GM23248 (cell line): Measurements from ENCODE around the gene SLC25A11. TPM values are rescaled to one million over a fixed set of nuclear protein-coding genes. Genes with fewer than 3 reads are reported as not detected.

Experiments
- DNase-seq: peaks from one replicate; pipeline ENCODE4 v3.0.0-alpha.2; 2015
- H2AFZ ChIP-seq: fragments of 200-600 bp; sonication (generic); 2 replicates; pipeline ENCODE4 v1.6.1; 2016; ENCODE audit warnings: antibody characterized with exemption
- H3F3A ChIP-seq: fragments of 200-600 bp; sonication (generic); 2 replicates; pipeline ENCODE4 v1.6.1; 2016; ENCODE audit warnings: mild to moderate bottlenecking, antibody characterized with exemption, mixed run types; ENCODE audit not compliant: insufficient read depth
- H3K27ac ChIP-seq: fragments of 200-600 bp; sonication (generic); 2 replicates; pipeline ENCODE4 v1.5.1; 2016; ENCODE audit warnings: mild to moderate bottlenecking
- H3K27me3 ChIP-seq: fragments of 200-600 bp; sonication (generic); replicated peaks from 2 replicates; pipeline ENCODE4 v1.6.1; 2016; ENCODE audit warnings: mild to moderate bottlenecking; ENCODE audit not compliant: insufficient read depth
- H3K36me3 ChIP-seq: fragments of 200-600 bp; sonication (generic); 2 replicates; pipeline ENCODE4 v1.6.1; 2016; ENCODE audit warnings: low read depth, mild to moderate bottlenecking
- H3K4me1 ChIP-seq: fragments of 200-600 bp; sonication (generic); 2 replicates; pipeline ENCODE4 v1.6.1; 2016; ENCODE audit warnings: mild to moderate bottlenecking; ENCODE audit not compliant: insufficient read depth
- H3K4me2 ChIP-seq: fragments of 200-600 bp; sonication (generic); one replicate; pipeline ENCODE4 v1.6.1; 2016; ENCODE audit warnings: mild to moderate bottlenecking; ENCODE audit not compliant: unreplicated experiment
- H3K4me3 ChIP-seq: fragments of 200-600 bp; sonication (generic); 2 replicates; pipeline ENCODE4 v1.5.1; 2016; ENCODE audit warnings: mild to moderate bottlenecking
- H3K79me2 ChIP-seq: fragments of 200-600 bp; sonication (generic); 2 replicates; pipeline ENCODE4 v1.6.1; 2016; ENCODE audit warnings: mild to moderate bottlenecking; ENCODE audit not compliant: insufficient read depth
- H3K9ac ChIP-seq: fragments of 200-600 bp; sonication (generic); 2 replicates; pipeline ENCODE4 v1.6.1; 2016; ENCODE audit warnings: mild to moderate bottlenecking
- H3K9me2 ChIP-seq: fragments of 200-600 bp; sonication (generic); 2 replicates; pipeline ENCODE4 v1.6.1; 2016; ENCODE audit warnings: mixed run types, mild to moderate bottlenecking, moderate library complexity; ENCODE audit not compliant: insufficient read depth
- H3K9me3 ChIP-seq: fragments of 200-600 bp; sonication (generic); one replicate; pipeline ENCODE4 v1.6.1; 2017; ENCODE audit warnings: low read depth
- H4K20me1 ChIP-seq: fragments of 200-600 bp; sonication (generic); 2 replicates; pipeline ENCODE4 v1.6.0; 2016; ENCODE audit not compliant: insufficient read depth
- EZH2 ChIP-seq: fragments of 200-600 bp; sonication (generic); IDR thresholded peaks from 2 replicates; pipeline ENCODE4 v1.6.1; 2018; ENCODE audit warnings: antibody characterized with exemption, mild to moderate bottlenecking; ENCODE audit not compliant: insufficient read depth, poor library complexity, severe bottlenecking
- EZH2phosphoT487 ChIP-seq: fragments of 200-600 bp; sonication (generic); IDR thresholded peaks from 2 replicates; pipeline ENCODE4 v1.6.1; 2018; ENCODE audit warnings: antibody characterized with exemption, moderate library complexity, mild to moderate bottlenecking, low read depth; ENCODE audit not compliant: insufficient read depth
- WGBS, 2 experiments: methylation state at CpG; one replicate each; pipeline ENCODE4 v1.1.6; 2015 to 2017; ENCODE audit warnings: low lambda C conversion rate in 2 of 2, low coverage in 1 of 2; ENCODE audit errors: missing lambda C conversion rate in 2 of 2; 5-methylcytosine and 5-hydroxymethylcytosine counted together
- in situ Hi-C: fragments of 300-500 bp; cut with MboI; formaldehyde crosslinking; loops from 2 replicates; pipeline ENCODE4 v1.15.0; 2020
- polyA plus RNA-seq: library from polyadenylated mRNA; unstranded; fragments of >200 nt; fragmentation: Nextera tagmentation; extraction: Ambion mirVana; gene quantifications from 2 replicates; pipeline ENCODE4 v1.2.1, GENCODE V29; 2016
- total RNA-seq: library from RNA; depleted of rRNA; stranded (reverse); fragments of >200 nt; shearing (Covaris generic); gene quantifications from 2 replicates; pipeline ENCODE4 v1.2.3, GENCODE V29; 2014

Gene SLC25A11
- total and polyA plus RNA-seq, 2 experiments from 2014 or later = 68.5 to 71.4 TPM

GRCh38 chr17:4947411-4948165, 7.7 kb upstream of the SLC25A11 start:
- H3K4me1 ChIP-seq = peaks cover 15% of the 10 kb centered on the region
- H3K9me2 ChIP-seq = no peaks in the 10 kb centered on the region
- no peak overlapping the region for H2AFZ ChIP-seq
- in situ Hi-C loops = no loop called here
- peaks cover 44% of the 10 kb centered on the region for H3F3A ChIP-seq
- H3K9ac ChIP-seq = peak overlapping the region; percentile 83
- peaks cover 6% of the 10 kb centered on the region; the same call in 1 of the 2 replicates for H4K20me1 ChIP-seq
- H3K9me3 ChIP-seq = no peaks in the 10 kb centered on the region
- peak overlapping the region; percentile 93 for H3K4me3 ChIP-seq
- H3K4me2 ChIP-seq = peak overlapping the region; percentile 95
- WGBS, 2 experiments = 1% methylated on average over 35 to 50 of the region's 56 CpGs
- H3K36me3 ChIP-seq = peaks cover 11% of the 10 kb centered on the region
- no peak for TF ChIP-seq EZH2
- no peak for TF ChIP-seq EZH2phosphoT487
- peaks cover 57% of the 10 kb centered on the region for H3K79me2 ChIP-seq
- no peaks in the 10 kb centered on the region for H3K27me3 ChIP-seq
- H3K27ac ChIP-seq = peak overlapping the region; percentile 91
- peak; percentile 68 for DNase-seq

GRCh38 chr17:4947010-4947410, 7.2 kb upstream of the SLC25A11 start:
- Histone ChIP-seq H4K20me1 (peaks cover 6% of the 10 kb centered on the region; the same call in 1 of the 2 replicates), H3F3A (peaks cover 47% of the 10 kb centered on the region), H3K36me3 (peaks cover 11% of the 10 kb centered on the region), H3K4me3 (peak overlapping the region; percentile 93), H3K9me3 (no peaks in the 10 kb centered on the region), H3K9ac (peak overlapping the region; percentile 83), H3K27me3 (no peaks in the 10 kb centered on the region), H3K27ac (peak overlapping the region; percentile 91), H3K4me2 (peak overlapping the region; percentile 95), H3K79me2 (peaks cover 63% of the 10 kb centered on the region), H3K9me2 (no peaks in the 10 kb centered on the region), H2AFZ (no peak overlapping the region), H3K4me1 (peaks cover 16% of the 10 kb centered on the region)
- WGBS, 2 experiments = 0% methylated on average over 2 to 7 of the region's 7 CpGs
- peak; percentile 47 for DNase-seq
- in situ Hi-C loops = no loop called here
- TF ChIP-seq EZH2phosphoT487 (no peak), EZH2 (no peak)

- Histone ChIP-seq H3K9me3 (no peaks in the 10 kb centered on the region), H3K4me3 (peak overlapping the region; percentile 93), H3K9ac (peak overlapping the region; percentile 83), H3K36me3 (peaks cover 11% of the 10 kb centered on the region), H3K4me1 (peaks cover 22% of the 10 kb centered on the region), H3K79me2 (peaks cover 69% of the 10 kb centered on the region), H3K9me2 (no peaks in the 10 kb centered on the region), H2AFZ (no peak overlapping the region), H4K20me1 (peaks cover 6% of the 10 kb centered on the region; the same call in 1 of the 2 replicates), H3K27me3 (no peaks in the 10 kb centered on the region), H3F3A (peaks cover 52% of the 10 kb centered on the region), H3K4me2 (peak overlapping the region; percentile 95), H3K27ac (peak overlapping the region; percentile 91)
- DNase-seq = peak; percentile 12
- TF ChIP-seq EZH2phosphoT487 (no peak), EZH2 (no peak)
- WGBS, 2 experiments = 16% methylated on average over 16 of the region's 16 CpGs
- in situ Hi-C loops = no loop called here
These were observed 6.6 kb upstream of the SLC25A11 start for GRCh38 chr17:4946312-4946976.

- in situ Hi-C loops = no loop called here
- H2AFZ ChIP-seq = no peak overlapping the region
- H3K4me2 ChIP-seq = peak overlapping the region; percentile 95
- no peaks in the 10 kb centered on the region for H3K9me2 ChIP-seq
- H3K4me1 ChIP-seq = peaks cover 23% of the 10 kb centered on the region
- H3K36me3 ChIP-seq = peaks cover 11% of the 10 kb centered on the region
- H3K4me3 ChIP-seq = peak overlapping the region; percentile 93
- H3K27ac ChIP-seq = peak overlapping the region; percentile 91
- H3F3A ChIP-seq = peaks cover 58% of the 10 kb centered on the region
- peaks cover 6% of the 10 kb centered on the region; the same call in 1 of the 2 replicates for H4K20me1 ChIP-seq
- peaks cover 74% of the 10 kb centered on the region for H3K79me2 ChIP-seq
- H3K9ac ChIP-seq = peak overlapping the region; percentile 83
- no peaks in the 10 kb centered on the region for H3K9me3 ChIP-seq
- 31 to 51% methylated on average over 3 to 4 of the region's 4 CpGs for whole genome bisulfite sequencing, 2 experiments
- no peak for TF ChIP-seq EZH2phosphoT487
- TF ChIP-seq EZH2 = no peak
- no peaks in the 10 kb centered on the region for H3K27me3 ChIP-seq
- peak; percentile 23 for DNase-seq
These were observed 6.1 kb upstream of the SLC25A11 start for GRCh38 chr17:4945944-4946280.
